ENCODE measurements around the gene H2AZ1. TPM values are rescaled to one million over a fixed set of nuclear protein-coding genes. Genes with fewer than 3 reads are reported as not detected.

Gene H2AZ1
- polyA plus RNA-seq, 1 donor (not counting 4 experiments of a cell fraction or from before 2014, with no cell fraction given) = 452 TPM

DNA sequence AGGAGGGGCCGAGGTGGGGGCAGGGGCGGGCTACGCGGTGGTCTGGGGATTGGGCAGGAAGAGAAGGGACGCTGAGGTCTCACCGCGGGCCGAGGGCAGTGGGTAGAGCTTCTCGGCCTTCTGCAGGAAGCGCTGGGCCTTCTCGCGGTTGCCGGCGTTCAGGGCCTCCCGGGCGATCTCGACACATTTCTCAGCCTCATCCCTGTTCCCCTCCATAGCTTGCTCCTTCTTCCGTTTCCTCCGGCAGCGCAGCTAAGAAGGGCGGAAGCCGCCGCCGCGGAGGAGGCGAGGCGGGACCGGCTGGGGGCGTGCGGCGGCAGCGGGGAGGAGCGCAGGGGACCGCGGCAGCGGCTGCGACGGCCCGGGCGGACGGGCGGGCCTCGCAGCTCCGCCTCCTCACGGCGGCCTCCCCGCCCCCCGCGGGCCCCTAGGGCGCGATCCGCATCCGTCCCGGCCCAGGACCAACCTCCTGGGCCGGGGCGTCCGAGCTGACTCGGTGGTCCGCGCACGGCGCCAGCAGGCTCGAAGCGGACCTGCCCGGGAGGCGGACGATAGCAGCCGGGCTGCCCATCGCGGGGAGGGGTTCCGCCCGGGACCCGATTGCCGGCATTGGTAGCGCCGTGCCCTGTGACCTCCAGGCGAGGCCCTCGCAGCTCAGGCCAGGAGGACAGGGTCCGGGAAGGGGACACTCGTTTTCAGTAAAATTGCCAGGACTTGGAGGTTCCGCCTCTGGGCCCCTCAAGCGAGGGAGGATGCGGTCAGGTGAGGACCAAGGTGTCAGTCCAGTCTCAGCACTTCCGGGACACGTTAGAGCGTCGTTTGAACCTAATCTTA is 3.5 kb downstream of the H2AZ1 start, which contains the start of gene DNAJB14:
Gene DNAJB14 (minus strand): TSS at position 263 of the 834 bp plus-strand sequence. CDS start 47 bp downstream, at position 216.
- dilution Hi-C loops (cut with MboI; ENCODE audit: extremely low pct_ligation_motif_present, low sequenced_read_pairs) = no loop called here
- peak within 1 kb of the TSS; percentile 82 for H3K9ac ChIP-seq (ENCODE audit: control insufficient read depth, extremely low read depth, insufficient read depth, low read length)
- H3K27me3 ChIP-seq (ENCODE audit: control insufficient read depth, extremely low read depth, insufficient read depth, low read length) = no peaks in the 10 kb centered on the region
- no peak for TF ChIP-seq EZH2 (IDR thresholded peaks at IDR 0.05; ENCODE audit: low read length)
- TF ChIP-seq, protein P1, sequence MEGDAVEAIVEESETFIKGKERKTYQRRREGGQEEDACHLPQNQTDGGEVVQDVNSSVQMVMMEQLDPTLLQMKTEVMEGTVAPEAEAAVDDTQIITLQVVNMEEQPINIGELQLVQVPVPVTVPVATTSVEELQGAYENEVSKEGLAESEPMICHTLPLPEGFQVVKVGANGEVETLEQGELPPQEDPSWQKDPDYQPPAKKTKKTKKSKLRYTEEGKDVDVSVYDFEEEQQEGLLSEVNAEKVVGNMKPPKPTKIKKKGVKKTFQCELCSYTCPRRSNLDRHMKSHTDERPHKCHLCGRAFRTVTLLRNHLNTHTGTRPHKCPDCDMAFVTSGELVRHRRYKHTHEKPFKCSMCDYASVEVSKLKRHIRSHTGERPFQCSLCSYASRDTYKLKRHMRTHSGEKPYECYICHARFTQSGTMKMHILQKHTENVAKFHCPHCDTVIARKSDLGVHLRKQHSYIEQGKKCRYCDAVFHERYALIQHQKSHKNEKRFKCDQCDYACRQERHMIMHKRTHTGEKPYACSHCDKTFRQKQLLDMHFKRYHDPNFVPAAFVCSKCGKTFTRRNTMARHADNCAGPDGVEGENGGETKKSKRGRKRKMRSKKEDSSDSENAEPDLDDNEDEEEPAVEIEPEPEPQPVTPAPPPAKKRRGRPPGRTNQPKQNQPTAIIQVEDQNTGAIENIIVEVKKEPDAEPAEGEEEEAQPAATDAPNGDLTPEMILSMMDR (optimal IDR thresholded peaks at IDR 0.05 in 1 of 3, IDR thresholded peaks at IDR 0.05 in 1 of 3, conservative IDR thresholded peaks at IDR 0.05 in 1 of 3; ENCODE audit: extremely low read depth in 1 of 3, insufficient read depth in 2 of 3, low read length in 3 of 3) = no peak
- H4K20me1 ChIP-seq (ENCODE audit: control insufficient read depth, extremely low read depth, insufficient read depth, low read length) = peaks cover 3% of the 10 kb centered on the region
- H3K4me3 ChIP-seq (ENCODE audit: control insufficient read depth in 2 of 3, extremely low read depth in 1 of 3, insufficient read depth in 2 of 3, low read depth in 1 of 3, low read length in 3 of 3) = peak within 1 kb of the TSS; percentile 85 to 89 (median 86)
- peak within 1 kb of the TSS; percentile 89 for H2AFZ ChIP-seq (ENCODE audit: control insufficient read depth, low read length)
- H3K79me2 ChIP-seq (ENCODE audit: control insufficient read depth, insufficient read depth, low read length) = peaks cover 68% of the 10 kb centered on the region
- H3K27ac ChIP-seq (ENCODE audit: control insufficient read depth, insufficient read depth, low read length) = peak within 1 kb of the TSS; percentile 77
- H3K4me1 ChIP-seq (ENCODE audit: control insufficient read depth, extremely low read depth, insufficient read depth, low read length) = peaks cover 38% of the 10 kb centered on the region
- no peaks in the 10 kb centered on the region for H3K9me3 ChIP-seq (ENCODE audit: control insufficient read depth, low read depth, low read length)
- H3K4me2 ChIP-seq (ENCODE audit: control insufficient read depth, extremely low read depth, insufficient read depth, low read depth, low read length) = peak within 1 kb of the TSS; percentile 99
- FAIRE-seq (no peak), DNase-seq (ENCODE audit: low read depth, low spot score) (no peak)
- peaks cover 1 to 16% of the 10 kb centered on the region in 2 experiments for H3K36me3 ChIP-seq (ENCODE audit: control insufficient read depth in 2 of 2, extremely low read depth in 1 of 2, insufficient read depth in 2 of 2, low read length in 2 of 2)
- no peaks in the 10 kb centered on the region for H3K9me1 ChIP-seq (ENCODE audit: control insufficient read depth, extremely low read depth, insufficient read depth, low read length)

DNA sequence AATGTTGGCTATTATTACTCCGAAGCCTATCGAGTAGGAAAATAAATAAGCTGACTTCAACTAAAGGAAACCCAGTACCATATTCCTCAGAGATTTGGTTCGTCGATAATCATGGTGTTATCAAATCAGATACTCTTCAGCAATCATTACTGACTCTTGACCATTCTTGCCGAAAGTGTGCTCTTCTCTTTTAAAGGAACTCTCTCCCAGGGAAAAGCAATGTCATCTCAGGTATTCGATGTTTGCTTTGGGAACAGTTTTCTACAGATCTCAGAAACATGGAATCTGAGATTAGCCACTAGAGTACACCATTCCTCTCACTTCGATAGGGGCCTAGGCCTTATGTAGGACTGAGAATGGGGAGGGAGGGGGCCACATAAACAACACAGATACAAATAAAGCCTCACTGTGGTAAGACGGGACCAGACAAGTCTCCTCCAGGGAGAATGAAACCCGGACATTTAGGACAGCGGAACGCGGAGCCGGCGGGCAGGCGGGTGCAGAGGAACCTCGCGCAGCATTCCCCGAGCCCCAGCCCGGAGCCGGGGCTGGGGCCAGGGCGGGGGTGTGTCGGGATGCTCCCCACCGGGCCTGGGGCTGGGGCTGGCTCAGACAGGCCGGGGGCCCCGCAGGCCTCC is 4.2 kb downstream of the H2AZ1 start:
- FAIRE-seq = peak; percentile 48
- H4K20me1 ChIP-seq (ENCODE audit: control insufficient read depth, extremely low read depth, insufficient read depth, low read length) = peaks cover 3% of the 10 kb centered on the region
- no peaks in the 10 kb centered on the region for H3K9me3 ChIP-seq (ENCODE audit: control insufficient read depth, low read depth, low read length)
- peak overlapping the region; percentile 85 to 89 (median 86) for H3K4me3 ChIP-seq (ENCODE audit: control insufficient read depth in 2 of 3, extremely low read depth in 1 of 3, insufficient read depth in 2 of 3, low read depth in 1 of 3, low read length in 3 of 3)
- peak overlapping the region; percentile 97 for H3K4me2 ChIP-seq (ENCODE audit: control insufficient read depth, extremely low read depth, insufficient read depth, low read depth, low read length)
- H3K27me3 ChIP-seq (ENCODE audit: control insufficient read depth, extremely low read depth, insufficient read depth, low read length) = no peaks in the 10 kb centered on the region
- peak overlapping the region; percentile 82 for H3K9ac ChIP-seq (ENCODE audit: control insufficient read depth, extremely low read depth, insufficient read depth, low read length)
- H3K4me1 ChIP-seq (ENCODE audit: control insufficient read depth, extremely low read depth, insufficient read depth, low read length) = peaks cover 32% of the 10 kb centered on the region
- no peaks in the 10 kb centered on the region for H3K9me1 ChIP-seq (ENCODE audit: control insufficient read depth, extremely low read depth, insufficient read depth, low read length)
- H3K36me3 ChIP-seq (ENCODE audit: control insufficient read depth in 2 of 2, extremely low read depth in 1 of 2, insufficient read depth in 2 of 2, low read length in 2 of 2) = peaks cover 1 to 16% of the 10 kb centered on the region in 2 experiments
- peak overlapping the region; percentile 77 for H3K27ac ChIP-seq (ENCODE audit: control insufficient read depth, insufficient read depth, low read length)
- TF ChIP-seq, protein P1 (optimal IDR thresholded peaks at IDR 0.05 in 1 of 3, IDR thresholded peaks at IDR 0.05 in 1 of 3, conservative IDR thresholded peaks at IDR 0.05 in 1 of 3; ENCODE audit: extremely low read depth in 1 of 3, insufficient read depth in 2 of 3, low read length in 3 of 3) = no peak
- TF ChIP-seq EZH2 (IDR thresholded peaks at IDR 0.05; ENCODE audit: low read length) = no peak
- peaks cover 76% of the 10 kb centered on the region for H3K79me2 ChIP-seq (ENCODE audit: control insufficient read depth, insufficient read depth, low read length)
- no peak for DNase-seq (ENCODE audit: low read depth, low spot score)
- dilution Hi-C loops (cut with MboI; ENCODE audit: extremely low pct_ligation_motif_present, low sequenced_read_pairs) = no loop called here
- H2AFZ ChIP-seq (ENCODE audit: control insufficient read depth, low read length) = peak overlapping the region; percentile 86

Measured in keratinocyte (primary cell).